Lung (tissue), 12 donors: ENCODE data around the gene MAPK4. TPM values are rescaled to one million over a fixed set of nuclear protein-coding genes. Genes with fewer than 3 reads are reported as not detected.

Experiments
- ATAC-seq: fragments of 200-7000 bp; cut with Tn5 transposase; one replicate; pipeline ENCODE4 v1.9.1; 2020; ENCODE audit warnings: moderate number of reproducible peaks; ENCODE audit not compliant: insufficient read depth, low FRiP score
- DNase-seq, 3 donors: peaks; one replicate each; pipeline ENCODE4 v3.0.0-alpha.2; 2013 to 2017
- H3K27ac ChIP-seq, 2 donors: one replicate each; pipeline ENCODE4 v1.5.1; 2013; ENCODE audit warnings: mild to moderate bottlenecking in 2 of 2, moderate library complexity in 2 of 2, control low read depth in 1 of 2, inconsistent platforms in 1 of 2, low read depth in 1 of 2, low read length in 1 of 2
- H3K27me3 ChIP-seq, 3 donors: one replicate each; pipeline ENCODE4 v1.5.1; 2013; ENCODE audit warnings: low read length in 2 of 3; ENCODE audit not compliant: control insufficient read depth in 3 of 3, insufficient read depth in 3 of 3
- H3K36me3 ChIP-seq, 4 donors: one replicate each; pipeline ENCODE4 v1.5.1; 2013; ENCODE audit warnings: low read length in 4 of 4, mild to moderate bottlenecking in 1 of 4, moderate library complexity in 1 of 4; ENCODE audit not compliant: control insufficient read depth in 4 of 4, insufficient read depth in 4 of 4
- H3K4me1 ChIP-seq, 5 donors: one replicate each; pipeline ENCODE4 v1.5.1; 2013; ENCODE audit warnings: low read length in 5 of 5, mild to moderate bottlenecking in 2 of 5, moderate library complexity in 1 of 5; ENCODE audit not compliant: control insufficient read depth in 5 of 5, insufficient read depth in 5 of 5
- H3K4me3 ChIP-seq: one replicate; pipeline ENCODE4 v1.5.1; 2013; ENCODE audit warnings: mild to moderate bottlenecking, control low read depth, moderate library complexity
- H3K9ac ChIP-seq, 2 donors: one replicate each; pipeline ENCODE4 v1.5.1; 2013; ENCODE audit warnings: low read length in 2 of 2, control low read depth in 1 of 2; ENCODE audit not compliant: insufficient read depth in 1 of 2
- H3K9me3 ChIP-seq, 4 donors: one replicate each; pipeline ENCODE4 v1.5.1; 2013; ENCODE audit warnings: low read length in 3 of 4, mild to moderate bottlenecking in 1 of 4, moderate library complexity in 1 of 4; ENCODE audit not compliant: control insufficient read depth in 4 of 4, insufficient read depth in 3 of 4
- CTCF ChIP-seq: IDR thresholded peaks from 2 replicates; pipeline ENCODE4 v1.5.1; 2012; ENCODE audit warnings: mild to moderate bottlenecking; ENCODE audit errors: control extremely low read depth, extremely low read depth
- WGBS, 2 donors: extraction: QIAGEN DNeasy Blood & Tissue Kit; methylation state at CpG; one replicate each; pipeline ENCODE4 v1.1.7; 2013; 5-methylcytosine and 5-hydroxymethylcytosine counted together
- polyA plus RNA-seq, 2 donors: library from polyadenylated mRNA; stranded (reverse); fragments of 200-250 nt; gene quantifications; one replicate each; pipeline ENCODE4 v1.2.1, GENCODE V29; 2013
- total RNA-seq, 2 donors: library from RNA; depleted of rRNA in 1 of 2; stranded (reverse); fragments of >200 nt in 1 of 2; gene quantifications; one replicate each; pipeline ENCODE4 v1.2.1, GENCODE V29; 2014 to 2021
- donor health status: control.
- donor health status: control.
- donor health status: Bipolar disorder and iron deficiency.
- donor health status: healthy.
- donor health status: DM: yes; HTN: yes; CAD: no.

The MAPK4 gene
- total and polyA plus RNA-seq, 4 donors = 1.8 to 10.7 (median 3.9) TPM

- Histone ChIP-seq H3K27me3 (peaks cover 0 to 4% (median 0%) of the 10 kb centered on the region in 3 donors), H3K4me1 (no peaks in the 10 kb centered on the region), H3K9me3 (peaks cover 0 to 2% (median 0%) of the 10 kb centered on the region in 4 donors), H3K27ac (no peak overlapping the region), H3K4me3 (no peak overlapping the region), H3K9ac (no peak overlapping the region), H3K36me3 (no peaks in the 10 kb centered on the region)
- ATAC-seq (no peak), DNase-seq (no peak)
- no peak for TF ChIP-seq CTCF
- 76 to 97% methylated on average over 3 of the region's 3 CpGs for WGBS, 2 donors
Measured at GRCh38 chr18:50573679-50574078, 13.8 kb downstream of the MAPK4 start.

GRCh38 chr18:50578030-50578429 lies 18.1 kb downstream of the MAPK4 start:
- DNase-seq = no peak
- Histone ChIP-seq H3K9me3 (peaks cover 0 to 4% (median 0%) of the 10 kb centered on the region in 4 donors), H3K27me3 (peaks cover 0 to 4% (median 0%) of the 10 kb centered on the region in 3 donors), H3K9ac (no peak overlapping the region), H3K36me3 (no peaks in the 10 kb centered on the region), H3K4me3 (no peak overlapping the region), H3K4me1 (peaks cover 0 to 1% (median 0%) of the 10 kb centered on the region in 5 donors), H3K27ac (no peak overlapping the region)
- WGBS, 2 donors = 53 to 67% methylated on average over 6 of the region's 6 CpGs
- ATAC-seq = no peak
- no peak for TF ChIP-seq CTCF

- ATAC-seq (no peak), DNase-seq (no peak)
- H3K4me3 ChIP-seq = no peak overlapping the region
- H3K27ac ChIP-seq = peak overlapping the region in 1 of 2 donors; percentile 41
- no peak overlapping the region for H3K9ac ChIP-seq
- peaks cover 0 to 4% (median 0%) of the 10 kb centered on the region in 4 donors for H3K9me3 ChIP-seq
- no peak for TF ChIP-seq CTCF
- no peaks in the 10 kb centered on the region for H3K36me3 ChIP-seq
- WGBS, 2 donors = 68 to 77% methylated on average over 3 of the region's 3 CpGs
- H3K4me1 ChIP-seq = peaks cover 0 to 1% (median 0%) of the 10 kb centered on the region in 5 donors
- H3K27me3 ChIP-seq = peaks cover 0 to 4% (median 0%) of the 10 kb centered on the region in 3 donors
Measured at GRCh38 chr18:50578651-50579050, 18.8 kb downstream of the MAPK4 start.
